BLaER1 (cell line): ENCODE results near the gene S1PR3.

Experiments used
- H3K27ac ChIP-seq: shearing (Covaris generic); formaldehyde crosslinking; 2 replicates; pipeline ENCODE4 v1.8.1; 2022
- H3K27me3 ChIP-seq: shearing (Covaris generic); formaldehyde crosslinking; 2 replicates; pipeline ENCODE4 v1.8.1; 2022
- H3K36me3 ChIP-seq: shearing (Covaris generic); formaldehyde crosslinking; 2 replicates; pipeline ENCODE4 v1.8.1; 2022
- H3K4me1 ChIP-seq: shearing (Covaris generic); formaldehyde crosslinking; 2 replicates; pipeline ENCODE4 v1.8.1; 2022
- H3K4me2 ChIP-seq: shearing (Covaris generic); formaldehyde crosslinking; 2 replicates; pipeline ENCODE4 v1.8.1; 2022
- H3K4me3 ChIP-seq: shearing (Covaris generic); formaldehyde crosslinking; 2 replicates; pipeline ENCODE4 v1.8.1; 2022
- H3K9ac ChIP-seq: shearing (Covaris generic); formaldehyde crosslinking; 2 replicates; pipeline ENCODE4 v1.8.1; 2022
- H3K9me3 ChIP-seq: shearing (Covaris generic); formaldehyde crosslinking; 2 replicates; pipeline ENCODE4 v1.8.1; 2022
- H4K20me1 ChIP-seq: shearing (Covaris generic); formaldehyde crosslinking; 2 replicates; pipeline ENCODE4 v1.8.1; 2022
- Cebpa-rat ChIP-seq: shearing (Covaris generic); IDR thresholded peaks from 2 replicates; pipeline ENCODE4 v1.8.1; 2022

The S1PR3 gene

GRCh38 chr9:89021154-89021803 is 30.0 kb downstream of the S1PR3 start:
- Histone ChIP-seq H3K27ac (no peak overlapping the region), H3K4me3 (no peak overlapping the region), H3K4me2 (no peak overlapping the region), H4K20me1 (no peaks in the 10 kb centered on the region), H3K9ac (no peak overlapping the region), H3K9me3 (no peaks in the 10 kb centered on the region), H3K4me1 (no peaks in the 10 kb centered on the region), H3K36me3 (no peaks in the 10 kb centered on the region), H3K27me3 (no peaks in the 10 kb centered on the region)
- TF ChIP-seq Cebpa-rat, result no peak

- Histone ChIP-seq H3K4me2 (no peak overlapping the region), H3K36me3 (no peaks in the 10 kb centered on the region), H3K4me1 (no peaks in the 10 kb centered on the region), H3K9me3 (no peaks in the 10 kb centered on the region), H3K27ac (no peak overlapping the region), H4K20me1 (no peaks in the 10 kb centered on the region), H3K9ac (no peak overlapping the region), H3K27me3 (no peaks in the 10 kb centered on the region), H3K4me3 (no peak overlapping the region)
- no peak for TF ChIP-seq Cebpa-rat
Measured at GRCh38 chr9:89022001-89022759, 30.9 kb downstream of the S1PR3 start.

- Histone ChIP-seq H3K4me2 (no peak overlapping the region), H3K27ac (no peak overlapping the region), H4K20me1 (no peaks in the 10 kb centered on the region), H3K4me3 (no peak overlapping the region), H3K4me1 (no peaks in the 10 kb centered on the region), H3K27me3 (no peaks in the 10 kb centered on the region), H3K9me3 (no peaks in the 10 kb centered on the region), H3K36me3 (no peaks in the 10 kb centered on the region), H3K9ac (no peak overlapping the region)
- TF ChIP-seq Cebpa-rat, result no peak
Measured at GRCh38 chr9:89022902-89023301, 31.6 kb downstream of the S1PR3 start.

GRCh38 chr9:89023740-89024139 is 32.5 kb downstream of the S1PR3 start:
- H3K9ac ChIP-seq, result no peak overlapping the region
- no peak overlapping the region for H3K4me2 ChIP-seq
- no peak for TF ChIP-seq Cebpa-rat
- H3K4me1 ChIP-seq, result no peaks in the 10 kb centered on the region
- H3K27me3 ChIP-seq, result no peaks in the 10 kb centered on the region
- H3K36me3 ChIP-seq, result no peaks in the 10 kb centered on the region
- no peaks in the 10 kb centered on the region for H4K20me1 ChIP-seq
- no peaks in the 10 kb centered on the region for H3K9me3 ChIP-seq
- no peak overlapping the region for H3K4me3 ChIP-seq
- no peak overlapping the region for H3K27ac ChIP-seq

- no peak overlapping the region for H3K27ac ChIP-seq
- H3K9ac ChIP-seq, result no peak overlapping the region
- no peaks in the 10 kb centered on the region for H3K36me3 ChIP-seq
- H3K27me3 ChIP-seq, result no peaks in the 10 kb centered on the region
- H3K9me3 ChIP-seq, result peaks cover 7% of the 10 kb centered on the region
- H3K4me3 ChIP-seq, result no peak overlapping the region
- H3K4me1 ChIP-seq, result no peaks in the 10 kb centered on the region
- H4K20me1 ChIP-seq, result no peaks in the 10 kb centered on the region
- H3K4me2 ChIP-seq, result no peak overlapping the region
- TF ChIP-seq Cebpa-rat, result no peak
Measured at GRCh38 chr9:89024727-89025126, 33.5 kb downstream of the S1PR3 start.

- Histone ChIP-seq H3K4me1 (no peaks in the 10 kb centered on the region), H3K4me3 (no peak overlapping the region), H3K36me3 (no peaks in the 10 kb centered on the region), H3K27ac (no peak overlapping the region), H3K9me3 (peaks cover 15% of the 10 kb centered on the region), H3K4me2 (no peak overlapping the region), H3K27me3 (no peaks in the 10 kb centered on the region), H3K9ac (no peak overlapping the region), H4K20me1 (no peaks in the 10 kb centered on the region)
- no peak for TF ChIP-seq Cebpa-rat
Measured at GRCh38 chr9:89025553-89025952, 34.3 kb downstream of the S1PR3 start.

- no peak for TF ChIP-seq Cebpa-rat
- Histone ChIP-seq H3K27ac (no peak overlapping the region), H3K4me3 (no peak overlapping the region), H3K36me3 (no peaks in the 10 kb centered on the region), H3K27me3 (no peaks in the 10 kb centered on the region), H3K4me2 (no peak overlapping the region), H3K9me3 (peaks cover 23% of the 10 kb centered on the region), H4K20me1 (no peaks in the 10 kb centered on the region), H3K9ac (no peak overlapping the region), H3K4me1 (no peaks in the 10 kb centered on the region)
Measured at GRCh38 chr9:89026876-89027275, 35.6 kb downstream of the S1PR3 start.

- peaks cover 23% of the 10 kb centered on the region for H3K9me3 ChIP-seq
- no peak overlapping the region for H3K27ac ChIP-seq
- no peaks in the 10 kb centered on the region for H3K27me3 ChIP-seq
- H3K4me3 ChIP-seq, result no peak overlapping the region
- no peak for TF ChIP-seq Cebpa-rat
- H3K4me1 ChIP-seq, result no peaks in the 10 kb centered on the region
- H3K4me2 ChIP-seq, result no peak overlapping the region
- H3K9ac ChIP-seq, result no peak overlapping the region
- no peaks in the 10 kb centered on the region for H3K36me3 ChIP-seq
- H4K20me1 ChIP-seq, result no peaks in the 10 kb centered on the region
Measured at GRCh38 chr9:89029788-89030187, 38.5 kb downstream of the S1PR3 start.

GRCh38 chr9:89032173-89032572 is 40.9 kb downstream of the S1PR3 start:
- H3K36me3 ChIP-seq, result no peaks in the 10 kb centered on the region
- no peaks in the 10 kb centered on the region for H3K4me1 ChIP-seq
- H4K20me1 ChIP-seq, result no peaks in the 10 kb centered on the region
- no peak overlapping the region for H3K27ac ChIP-seq
- H3K9me3 ChIP-seq, result peaks cover 23% of the 10 kb centered on the region
- no peak for TF ChIP-seq Cebpa-rat
- no peak overlapping the region for H3K4me3 ChIP-seq
- no peak overlapping the region for H3K9ac ChIP-seq
- no peaks in the 10 kb centered on the region for H3K27me3 ChIP-seq
- H3K4me2 ChIP-seq, result no peak overlapping the region

GRCh38 chr9:89032661-89033060 is 41.4 kb downstream of the S1PR3 start:
- no peaks in the 10 kb centered on the region for H3K4me1 ChIP-seq
- peaks cover 23% of the 10 kb centered on the region for H3K9me3 ChIP-seq
- H3K27me3 ChIP-seq, result no peaks in the 10 kb centered on the region
- no peak for TF ChIP-seq Cebpa-rat
- no peak overlapping the region for H3K4me2 ChIP-seq
- H3K27ac ChIP-seq, result no peak overlapping the region
- no peaks in the 10 kb centered on the region for H4K20me1 ChIP-seq
- no peaks in the 10 kb centered on the region for H3K36me3 ChIP-seq
- H3K4me3 ChIP-seq, result no peak overlapping the region
- no peak overlapping the region for H3K9ac ChIP-seq
